ENCODE measurements around the gene RSU1.

Gene RSU1

DNA sequence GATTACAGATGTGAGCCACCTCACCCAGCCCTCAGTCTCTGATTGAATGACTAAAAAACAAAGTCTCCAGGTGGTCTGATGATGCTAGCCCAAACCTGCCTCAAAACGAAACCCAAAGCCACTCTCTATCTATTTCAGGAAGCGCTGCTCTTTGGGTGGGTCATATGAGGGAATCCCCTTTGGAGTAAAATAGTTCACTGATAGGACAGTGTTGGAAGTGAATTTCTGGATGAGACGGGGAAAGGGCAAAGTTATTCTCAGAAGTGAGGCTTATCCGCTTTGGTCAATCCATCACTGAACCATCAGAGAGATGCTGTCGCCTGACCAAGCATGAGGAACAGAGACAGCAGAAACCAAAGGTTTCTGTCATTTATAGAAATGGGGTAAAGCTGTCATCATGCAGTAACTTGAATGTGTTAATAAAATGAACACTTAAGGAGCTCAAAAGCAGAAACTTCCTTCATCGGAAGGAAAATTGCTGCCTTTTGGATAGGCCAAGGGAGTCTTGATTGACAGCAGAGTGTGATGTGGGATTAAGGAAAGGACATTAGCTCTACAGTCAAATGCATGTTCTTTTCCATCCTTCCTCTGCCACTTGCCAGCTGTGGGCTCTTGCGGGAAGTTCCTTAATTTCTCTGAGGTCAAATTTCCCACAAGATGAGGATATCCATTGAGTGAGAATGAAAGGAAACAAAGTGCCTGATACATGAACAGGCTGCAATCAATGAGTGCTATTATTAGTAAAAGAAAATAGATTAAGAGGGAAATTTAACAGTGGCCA is 230.7 kb downstream of the RSU1 start:
- DNase-seq: no peak

GRCh38 chr10:16585103-16585502 is 232.1 kb downstream of the RSU1 start:
- no peak for DNase-seq

GRCh38 chr10:16583382-16583781 is 233.8 kb downstream of the RSU1 start:
- DNase-seq: no peak

- DNase-seq: no peak
Measured at GRCh38 chr10:16581202-16581601, 236.0 kb downstream of the RSU1 start.

- no peak for DNase-seq
Measured at GRCh38 chr10:16570731-16571130, 246.5 kb downstream of the RSU1 start.

DNA sequence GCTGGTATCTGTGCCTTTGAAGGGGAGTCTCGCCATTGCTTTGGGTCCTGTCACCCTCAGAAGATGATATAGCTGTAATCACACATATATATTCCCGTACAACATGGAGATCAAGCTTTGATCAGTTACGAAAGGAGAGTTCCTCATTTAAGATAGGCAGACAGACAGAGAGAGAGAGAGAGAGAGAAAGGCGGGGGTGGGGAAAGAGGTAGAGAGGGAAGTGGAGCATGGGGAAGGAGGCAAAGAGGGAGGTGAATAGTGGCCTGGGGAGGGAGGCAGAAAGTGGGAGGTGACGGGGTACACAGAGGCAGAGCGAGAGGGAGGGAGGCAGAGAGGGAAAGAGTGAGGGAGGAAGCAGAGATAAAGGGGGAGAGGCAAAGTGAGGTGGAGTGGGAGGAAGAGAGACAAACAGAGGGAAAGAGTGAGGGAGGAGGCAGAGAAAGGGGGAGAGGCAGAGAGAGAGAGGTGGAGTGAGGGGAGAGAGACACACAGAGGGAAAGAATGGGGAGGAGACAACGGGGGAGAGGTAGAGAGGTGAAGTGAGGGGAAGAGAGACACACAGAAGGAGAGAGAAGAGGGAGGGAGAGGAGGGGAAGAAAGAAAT is 250.9 kb downstream of the RSU1 start:
- no peak for DNase-seq

- no peak for DNase-seq
Measured at GRCh38 chr10:16565604-16566003, 251.6 kb downstream of the RSU1 start.

GRCh38 chr10:16562891-16563290 is 254.3 kb downstream of the RSU1 start:
- DNase-seq: no peak

DNA sequence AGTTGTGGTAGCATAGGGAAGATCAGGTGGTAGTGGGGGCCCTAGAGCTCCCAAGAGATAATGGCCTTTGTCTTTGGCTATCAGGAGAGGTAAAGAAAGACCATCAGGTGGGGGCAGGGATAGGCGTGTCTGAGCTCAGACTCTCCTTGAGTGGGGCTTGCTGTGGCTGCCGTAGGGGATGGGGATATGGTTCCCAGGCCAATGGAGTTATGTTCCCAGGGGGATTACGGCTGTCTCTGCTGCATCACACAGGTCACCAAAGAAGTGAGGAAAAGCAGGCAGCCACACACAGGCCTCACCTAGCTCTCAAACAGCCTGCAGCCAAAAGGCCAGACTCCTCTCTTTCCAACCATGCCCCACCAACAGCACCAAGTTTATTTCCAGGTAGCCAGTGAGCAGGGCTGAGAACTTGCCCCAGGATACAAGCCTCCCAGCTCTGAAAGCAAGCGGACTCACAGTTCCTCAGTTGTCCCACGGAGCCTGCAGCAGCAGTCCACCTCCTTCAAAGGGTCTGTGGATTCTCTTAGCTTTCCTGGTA is 257.9 kb downstream of the RSU1 start:
- DNase-seq: no peak

DNA sequence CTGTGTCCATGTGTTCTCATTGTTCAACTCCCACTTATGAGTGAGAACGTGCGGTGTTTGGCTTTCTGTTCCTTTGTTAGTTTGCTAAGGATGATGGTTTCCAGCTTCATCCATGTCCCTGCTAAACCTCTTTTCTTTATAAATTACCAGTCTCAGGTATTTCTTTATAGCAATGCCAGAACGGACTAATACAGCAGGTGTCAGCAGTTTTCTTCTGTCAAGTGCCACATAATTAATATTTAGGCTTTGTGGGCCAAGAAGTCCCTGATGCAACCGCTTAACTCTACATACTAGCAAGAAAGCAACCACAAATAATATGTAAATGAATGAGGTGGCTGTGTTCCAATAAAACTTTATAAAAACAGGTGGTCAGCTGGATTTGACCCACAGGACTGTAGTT is 269.3 kb downstream of the RSU1 start:
- DNase-seq: no peak

DNA sequence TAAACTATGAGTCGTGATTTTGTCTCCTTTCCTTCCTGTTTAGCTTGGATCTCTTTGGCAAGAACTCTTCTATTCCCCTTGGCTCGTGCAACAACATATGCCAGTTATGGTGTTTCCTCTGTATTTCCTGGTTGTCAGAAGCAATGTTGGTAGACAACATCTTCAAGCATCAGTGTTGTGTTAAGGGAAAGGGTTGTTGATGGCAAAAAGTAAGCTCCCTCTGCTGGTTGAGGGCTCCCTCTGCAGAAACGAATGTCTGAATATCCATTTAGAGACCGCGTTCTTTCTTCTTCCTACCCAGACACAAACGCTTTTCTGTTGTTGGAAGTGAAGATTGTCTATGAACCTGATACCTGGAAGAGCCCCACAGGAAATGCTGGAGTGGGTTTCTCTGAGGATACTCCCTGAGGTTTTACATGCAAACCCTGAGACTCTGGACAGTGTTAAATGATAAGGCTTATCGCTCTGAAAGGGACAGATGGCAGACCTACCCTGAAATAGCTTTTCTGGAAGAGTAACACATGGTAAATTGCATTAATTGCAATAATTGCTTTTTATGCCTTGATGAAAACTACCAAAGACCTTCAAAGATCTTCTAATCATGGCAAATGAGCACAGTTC is 272.0 kb downstream of the RSU1 start:
- peak; percentile 10 for DNase-seq

DNA sequence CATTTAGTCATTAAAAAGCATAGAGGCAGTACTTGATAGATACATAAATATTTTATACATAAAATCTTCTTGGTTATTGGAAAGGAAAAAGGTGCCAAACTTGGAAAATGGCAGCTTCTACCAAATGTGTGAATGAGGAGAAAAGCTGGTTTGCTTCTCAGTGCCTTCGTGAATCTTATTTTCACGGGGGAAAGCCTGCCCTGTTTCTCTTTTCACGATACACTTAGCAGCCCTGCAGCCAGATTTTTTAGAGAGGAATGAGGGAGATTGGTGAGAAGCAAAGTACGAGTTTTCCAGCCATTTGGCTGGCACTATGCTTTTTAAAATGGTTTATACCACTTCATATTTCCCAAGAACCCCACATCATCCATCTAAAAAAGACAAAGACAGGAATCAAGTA is 272.6 kb downstream of the RSU1 start:
- DNase-seq: no peak

GRCh38 chr10:16544099-16544498 is 273.1 kb downstream of the RSU1 start:
- DNase-seq: no peak
